K562 (cell line): ENCODE measurements around the gene ARID3A. TPM values are rescaled to one million over a fixed set of nuclear protein-coding genes. Genes with fewer than 3 reads are reported as not detected.

ENCODE experiments used
- CREM ChIP-seq: IDR thresholded peaks from 2 replicates; pipeline ENCODE4 v1.6.1; 2014; ENCODE audit warnings: antibody characterized with exemption, low read depth
- DIDO1 ChIP-seq: fragments of 450-650 bp; IDR thresholded peaks from 2 replicates; pipeline ENCODE4 v1.6.1; 2016; ENCODE audit warnings: low read depth, missing biosample characterization, missing genetic modification characterization
- E2F1 ChIP-seq: sonication (generic); formaldehyde crosslinking; IDR thresholded peaks from 2 replicates; pipeline ENCODE4 v1.8.1; 2023; ENCODE audit warnings: mild to moderate bottlenecking, missing genetic modification reagents, moderate library complexity
- ETV5 ChIP-seq: sonication (generic); formaldehyde crosslinking; IDR thresholded peaks from 2 replicates; pipeline ENCODE4 v1.4.0; 2020; ENCODE audit warnings: low read depth, mild to moderate bottlenecking, missing genetic modification reagents
- FOXP1 ChIP-seq: sonication (generic); formaldehyde crosslinking; IDR thresholded peaks from 2 replicates; pipeline ENCODE4 v1.8.0; 2022; ENCODE audit warnings: mild to moderate bottlenecking, missing genetic modification reagents
- GTF2A2 ChIP-seq: IDR thresholded peaks from 2 replicates; pipeline ENCODE4 v1.6.1; 2016; ENCODE audit warnings: mild to moderate bottlenecking, missing genetic modification characterization, missing compliant biosample characterization
- ID3 ChIP-seq, 2 experiments: fragments of 250-450 bp in 1 of 2; fragments of 450-650 bp in 1 of 2; sonication (Bioruptor Pico) in 1 of 2; IDR thresholded peaks; 2 replicates each; pipeline versions ENCODE4 v1.6.1 to v1.8.0; 2016 to 2021; ENCODE audit warnings: mild to moderate bottlenecking in 2 of 2, moderate library complexity in 2 of 2, missing compliant biosample characterization in 1 of 2, missing genetic modification characterization in 1 of 2
- JUND ChIP-seq, 2 experiments: IDR thresholded peaks; 2 replicates in 1 of 2; 3 replicates in 1 of 2; pipeline ENCODE4 v1.6.1; 2011; ENCODE audit warnings: borderline replicate concordance in 2 of 2, low read depth in 2 of 2, low read length in 2 of 2, improper control_type of control experiment in 1 of 2, missing biosample characterization in 1 of 2, missing genetic modification characterization in 1 of 2, missing genetic modification reagents in 1 of 2
- KAT2B ChIP-seq: IDR thresholded peaks from one replicate; pipeline ENCODE4 v1.6.1; 2012; ENCODE audit warnings: low read depth, mild to moderate bottlenecking, control low read depth, inconsistent platforms, low read length, moderate library complexity
- MEIS2 ChIP-seq: fragments of 450-650 bp; IDR thresholded peaks from 2 replicates; pipeline ENCODE4 v1.6.1; 2014; ENCODE audit warnings: mild to moderate bottlenecking; ENCODE audit not compliant: partially characterized antibody
- MYBL2 ChIP-seq, 2 experiments: fragments of 450-650 bp in 1 of 2; sonication (generic) in 1 of 2; formaldehyde crosslinking in 1 of 2; IDR thresholded peaks; 2 replicates each; pipeline versions ENCODE4 v1.6.1 to v1.8.1; 2017 to 2022; ENCODE audit warnings: borderline replicate concordance in 1 of 2, inconsistent platforms in 1 of 2, low read depth in 1 of 2, mild to moderate bottlenecking in 1 of 2, missing genetic modification reagents in 1 of 2, moderate library complexity in 1 of 2
- MYNN ChIP-seq, 2 experiments: sonication (generic); formaldehyde crosslinking in 1 of 2; IDR thresholded peaks; 2 replicates each; pipeline versions ENCODE4 v1.5.0 to v1.6.1; 2016 to 2020; ENCODE audit warnings: antibody characterized with exemption in 1 of 2, missing genetic modification reagents in 1 of 2
- NR2C1 ChIP-seq, 2 experiments: fragments of 450-650 bp; IDR thresholded peaks; 2 replicates each; pipeline ENCODE4 v1.6.1; 2017; ENCODE audit warnings: mild to moderate bottlenecking in 2 of 2, antibody characterized with exemption in 1 of 2, inconsistent platforms in 1 of 2, missing compliant biosample characterization in 1 of 2, missing genetic modification characterization in 1 of 2
- NR4A1 ChIP-seq, 2 experiments: fragments of 250-450 bp in 1 of 2; fragments of 450-650 bp in 1 of 2; sonication (Bioruptor Pico) in 1 of 2; IDR thresholded peaks; 2 replicates each; pipeline versions ENCODE4 v1.4.0 to v1.6.1; 2016 to 2020; ENCODE audit warnings: mild to moderate bottlenecking in 2 of 2, missing compliant biosample characterization in 1 of 2, missing genetic modification characterization in 1 of 2, moderate library complexity in 1 of 2
- POLR3A ChIP-seq: IDR thresholded peaks from 2 replicates; pipeline ENCODE4 v1.6.1; 2011; ENCODE audit warnings: borderline replicate concordance, mild to moderate bottlenecking, moderate library complexity; ENCODE audit not compliant: insufficient read length, insufficient read depth; ENCODE audit errors: extremely low read depth
- SREBF1 ChIP-seq: fragments of 150-350 bp; IDR thresholded peaks from 2 replicates; pipeline ENCODE4 v1.6.1; 2014; ENCODE audit warnings: antibody characterized with exemption, low read depth, low read length, borderline replicate concordance
- SRF ChIP-seq, 2 experiments: fragments of 250-450, 450-650 bp in 1 of 2; sonication (Bioruptor Pico) in 1 of 2; sonication (generic) in 1 of 2; formaldehyde crosslinking; IDR thresholded peaks; 2 replicates each; pipeline versions ENCODE4 v1.5.0 to v1.5.1; 2020 to 2022; ENCODE audit warnings: mild to moderate bottlenecking in 1 of 2, missing genetic modification reagents in 1 of 2
- U2AF1 ChIP-seq: fragments of 200-400 bp; formaldehyde crosslinking; optimal IDR thresholded peaks from 2 replicates; pipeline ENCODE3; 2017; ENCODE audit warnings: mild to moderate bottlenecking, low read depth, low read length, moderate library complexity
- ZNF274 ChIP-seq: IDR thresholded peaks from 2 replicates; pipeline ENCODE4 v1.6.1; 2011; ENCODE audit warnings: low read depth, mild to moderate bottlenecking, low read length, moderate library complexity, borderline replicate concordance
- polyA plus RNA-seq, 8 experiments: library from polyadenylated mRNA; depleted of rRNA in 4 of 8; stranded (reverse) in 5 of 8; unstranded in 3 of 8; fragments of >200 nt; fragmentation: Nextera tagmentation in 2 of 8; fragmentation: Illumina TruSeq in 1 of 8; extraction: Ambion mirVana in 2 of 8; extraction: Trizol in 1 of 8; gene quantifications; 2 replicates each; pipeline versions ENCODE4 v1.2.1 to v1.2.3, GENCODE V29; 2011 to 2014; ENCODE audit warnings: inconsistent platforms in 1 of 8, missing spikeins in 1 of 8
- total RNA-seq, 7 experiments: library from RNA; depleted of rRNA in 6 of 7; stranded (reverse); fragments of >200 nt in 6 of 7; fragmentation: Illumina TruSeq in 2 of 7; extraction: Trizol in 2 of 7; gene quantifications; 2 replicates each; pipeline versions ENCODE4 v1.2.1 to v1.2.3, GENCODE V29; 2011 to 2021; ENCODE audit warnings: low replicate concordance in 1 of 7
- TF ChIP-seq, protein P1 (sequence below): fragments of 250-450 bp; sonication (Bioruptor Pico); IDR thresholded peaks from 2 replicates; pipeline ENCODE4 v1.4.0; 2020; ENCODE audit warnings: mild to moderate bottlenecking
- TF ChIP-seq, protein P2 (sequence below): fragments of 250-450 bp; sonication (Bioruptor Pico); IDR thresholded peaks from 2 replicates; pipeline ENCODE4 v1.9.0; 2021; ENCODE audit warnings: mild to moderate bottlenecking

ARID3A gene
- total and polyA plus RNA-seq, 9 of the 15 experiments (the other 6 are each of a cell fraction or from before 2014, with no cell fraction given), result 1.4 to 118 (median 31.2) TPM

- no peak for TF ChIP-seq NR4A1 (CRISPR knock-in tag; IDR thresholded peaks at IDR 0.05)
- TF ChIP-seq NR4A1 (tag; IDR thresholded peaks at IDR 0.05), result no peak
- TF ChIP-seq, protein P1, sequence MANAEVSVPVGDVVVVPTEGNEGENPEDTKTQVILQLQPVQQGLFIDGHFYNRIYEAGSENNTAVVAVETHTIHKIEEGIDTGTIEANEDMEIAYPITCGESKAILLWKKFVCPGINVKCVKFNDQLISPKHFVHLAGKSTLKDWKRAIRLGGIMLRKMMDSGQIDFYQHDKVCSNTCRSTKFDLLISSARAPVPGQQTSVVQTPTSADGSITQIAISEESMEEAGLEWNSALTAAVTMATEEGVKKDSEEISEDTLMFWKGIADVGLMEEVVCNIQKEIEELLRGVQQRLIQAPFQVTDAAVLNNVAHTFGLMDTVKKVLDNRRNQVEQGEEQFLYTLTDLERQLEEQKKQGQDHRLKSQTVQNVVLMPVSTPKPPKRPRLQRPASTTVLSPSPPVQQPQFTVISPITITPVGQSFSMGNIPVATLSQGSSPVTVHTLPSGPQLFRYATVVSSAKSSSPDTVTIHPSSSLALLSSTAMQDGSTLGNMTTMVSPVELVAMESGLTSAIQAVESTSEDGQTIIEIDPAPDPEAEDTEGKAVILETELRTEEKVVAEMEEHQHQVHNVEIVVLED (CRISPR knock-in tag), result peak; percentile 72
- TF ChIP-seq SRF (CRISPR knock-in tag; IDR thresholded peaks at IDR 0.05), result no peak
- TF ChIP-seq ZNF274, result no peak
- peak; percentile 90; the same call in 1 of the 2 replicates for TF ChIP-seq FOXP1 (CRISPR knock-in tag)
- TF ChIP-seq CREM, result peak; percentile 99
- no peak for TF ChIP-seq POLR3A
- peak; percentile 87 for TF ChIP-seq MEIS2
- TF ChIP-seq ID3 (CRISPR knock-in tag; IDR thresholded peaks at IDR 0.05), result no peak
- TF ChIP-seq ID3 (tag; IDR thresholded peaks at IDR 0.05), result 0 out of 2 replicates have a peak, but pooled peaks have one; percentile 57
- TF ChIP-seq NR2C1 (IDR thresholded peaks at IDR 0.05), result peak; percentile 83
- TF ChIP-seq NR2C1 (tag; IDR thresholded peaks at IDR 0.05), result peak; percentile 84
- TF ChIP-seq DIDO1, result peak; percentile 75; the same call in 1 of the 2 replicates
- TF ChIP-seq, protein P2, sequence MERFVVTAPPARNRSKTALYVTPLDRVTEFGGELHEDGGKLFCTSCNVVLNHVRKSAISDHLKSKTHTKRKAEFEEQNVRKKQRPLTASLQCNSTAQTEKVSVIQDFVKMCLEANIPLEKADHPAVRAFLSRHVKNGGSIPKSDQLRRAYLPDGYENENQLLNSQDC (CRISPR knock-in tag), result no peak
- no peak for TF ChIP-seq E2F1 (CRISPR knock-in tag)
- peak; percentile 97 for TF ChIP-seq U2AF1
- no peak for TF ChIP-seq MYNN (IDR thresholded peaks at IDR 0.05)
- no peak for TF ChIP-seq MYNN (CRISPR knock-in tag; IDR thresholded peaks at IDR 0.05)
- TF ChIP-seq ETV5, result peak; percentile 75
- TF ChIP-seq GTF2A2 (tag), result no peak
- TF ChIP-seq JUND (IDR thresholded peaks at IDR 0.05; ENCODE audit: borderline replicate concordance, low read depth, low read length), result peak; percentile 70
- TF ChIP-seq JUND (tag; IDR thresholded peaks at IDR 0.05; ENCODE audit: borderline replicate concordance, low read depth, low read length), result no peak; the same call in 2 of the 3 replicates
- TF ChIP-seq KAT2B, result peak; percentile 74
- no peak for TF ChIP-seq MYBL2 (IDR thresholded peaks at IDR 0.05; ENCODE audit: low read depth)
- no peak for TF ChIP-seq MYBL2 (CRISPR knock-in tag; IDR thresholded peaks at IDR 0.05; ENCODE audit: borderline replicate concordance)
- TF ChIP-seq SREBF1, result no peak
Measured at GRCh38 chr19:984165-984967, 58.5 kb downstream of the ARID3A start, which contains the start of gene WDR18 (continued).
